WERI-Rb-1 (cell line): Measurements from ENCODE around the gene TNFAIP8L1.

Experiments used
- DNase-seq: peaks from one replicate; pipeline ENCODE4 v3.0.0-alpha.2; 2020
- H3K27ac ChIP-seq: fragments of 250-450 bp; sonication (Bioruptor Pico); 2 replicates; pipeline ENCODE4 v1.5.1; 2020; ENCODE audit warnings: mild to moderate bottlenecking, moderate library complexity
- H3K27me3 ChIP-seq: fragments of 250-450 bp; sonication (Bioruptor Pico); 2 replicates; pipeline ENCODE4 v1.5.1; 2021; ENCODE audit warnings: mild to moderate bottlenecking, low read depth, moderate library complexity; ENCODE audit not compliant: insufficient read depth, severe bottlenecking
- H3K36me3 ChIP-seq: fragments of 250-450 bp; sonication (Bioruptor Pico); 2 replicates; pipeline ENCODE4 v1.5.1; 2020; ENCODE audit warnings: mild to moderate bottlenecking, moderate library complexity
- H3K4me3 ChIP-seq: 2 replicates; pipeline ENCODE4 v1.5.1; 2011; ENCODE audit warnings: low read depth, mild to moderate bottlenecking, control low read depth, low read length
- H3K9me3 ChIP-seq: fragments of 250-450 bp; sonication (Bioruptor Pico); 2 replicates; pipeline ENCODE4 v1.5.1; 2021; ENCODE audit warnings: mild to moderate bottlenecking, moderate library complexity; ENCODE audit not compliant: severe bottlenecking
- TF ChIP-seq, protein P1 (sequence below): IDR thresholded peaks from 2 replicates; pipeline ENCODE4 v1.5.1; 2011; ENCODE audit warnings: low read depth, mild to moderate bottlenecking, control low read depth, inconsistent platforms, low read length

Gene TNFAIP8L1

DNA sequence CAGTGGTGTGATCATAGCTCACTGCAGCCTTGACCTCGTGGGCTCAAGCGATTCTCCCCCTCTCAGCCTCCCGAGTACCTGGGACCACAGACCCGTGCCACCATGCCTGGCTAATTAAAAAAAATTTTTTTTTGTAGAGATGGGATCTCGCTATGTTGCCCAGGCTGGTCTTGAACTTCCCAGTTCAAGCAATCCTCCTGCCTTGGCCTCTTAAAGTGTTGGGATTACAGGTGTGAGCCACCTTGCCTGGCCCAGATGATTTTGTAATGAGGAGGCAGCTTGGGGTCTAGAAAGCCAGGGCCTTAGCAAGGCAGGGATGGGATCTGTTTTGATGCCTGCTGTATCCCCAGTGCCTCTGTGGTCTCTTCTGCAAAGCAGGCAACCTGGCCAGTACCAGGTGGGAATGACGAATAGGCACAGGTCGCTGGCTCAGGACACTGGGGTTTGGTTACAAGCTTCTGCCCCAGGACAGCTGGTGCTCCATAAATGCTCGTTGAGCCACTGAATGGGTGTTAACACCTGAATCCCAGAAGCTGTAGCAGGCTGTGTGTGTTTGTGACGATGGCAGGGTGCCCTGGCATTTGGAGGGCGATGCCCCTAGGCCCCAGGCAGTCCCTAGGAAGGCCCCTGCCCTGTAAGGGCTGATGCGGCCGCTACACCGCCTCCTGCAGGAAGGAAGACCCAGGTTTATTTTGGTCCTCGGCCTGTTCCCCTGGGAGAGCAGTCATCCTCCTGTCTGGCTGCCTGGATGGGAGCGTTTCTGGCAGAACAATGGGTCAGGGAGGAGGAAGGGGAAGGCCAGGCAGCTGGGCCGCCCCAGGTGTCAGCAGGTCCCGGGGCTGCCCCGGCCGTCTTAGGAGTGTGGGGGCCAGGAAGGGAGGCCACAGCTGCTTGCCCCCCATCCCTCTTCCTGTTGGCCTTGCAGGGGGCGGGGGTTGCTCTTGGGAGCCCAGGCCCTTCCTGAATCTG is 8.6 kb downstream of the TNFAIP8L1 start:
- no peak for DNase-seq
- H3K9me3 ChIP-seq: no peaks in the 10 kb centered on the region
- H3K36me3 ChIP-seq: no peaks in the 10 kb centered on the region; the same call in 1 of the 2 replicates
- no peak overlapping the region for H3K27ac ChIP-seq
- H3K27me3 ChIP-seq: no peaks in the 10 kb centered on the region
- TF ChIP-seq, protein P1, sequence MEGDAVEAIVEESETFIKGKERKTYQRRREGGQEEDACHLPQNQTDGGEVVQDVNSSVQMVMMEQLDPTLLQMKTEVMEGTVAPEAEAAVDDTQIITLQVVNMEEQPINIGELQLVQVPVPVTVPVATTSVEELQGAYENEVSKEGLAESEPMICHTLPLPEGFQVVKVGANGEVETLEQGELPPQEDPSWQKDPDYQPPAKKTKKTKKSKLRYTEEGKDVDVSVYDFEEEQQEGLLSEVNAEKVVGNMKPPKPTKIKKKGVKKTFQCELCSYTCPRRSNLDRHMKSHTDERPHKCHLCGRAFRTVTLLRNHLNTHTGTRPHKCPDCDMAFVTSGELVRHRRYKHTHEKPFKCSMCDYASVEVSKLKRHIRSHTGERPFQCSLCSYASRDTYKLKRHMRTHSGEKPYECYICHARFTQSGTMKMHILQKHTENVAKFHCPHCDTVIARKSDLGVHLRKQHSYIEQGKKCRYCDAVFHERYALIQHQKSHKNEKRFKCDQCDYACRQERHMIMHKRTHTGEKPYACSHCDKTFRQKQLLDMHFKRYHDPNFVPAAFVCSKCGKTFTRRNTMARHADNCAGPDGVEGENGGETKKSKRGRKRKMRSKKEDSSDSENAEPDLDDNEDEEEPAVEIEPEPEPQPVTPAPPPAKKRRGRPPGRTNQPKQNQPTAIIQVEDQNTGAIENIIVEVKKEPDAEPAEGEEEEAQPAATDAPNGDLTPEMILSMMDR: peak; percentile 30; the same call in 1 of the 2 replicates
- no peak overlapping the region for H3K4me3 ChIP-seq

DNA sequence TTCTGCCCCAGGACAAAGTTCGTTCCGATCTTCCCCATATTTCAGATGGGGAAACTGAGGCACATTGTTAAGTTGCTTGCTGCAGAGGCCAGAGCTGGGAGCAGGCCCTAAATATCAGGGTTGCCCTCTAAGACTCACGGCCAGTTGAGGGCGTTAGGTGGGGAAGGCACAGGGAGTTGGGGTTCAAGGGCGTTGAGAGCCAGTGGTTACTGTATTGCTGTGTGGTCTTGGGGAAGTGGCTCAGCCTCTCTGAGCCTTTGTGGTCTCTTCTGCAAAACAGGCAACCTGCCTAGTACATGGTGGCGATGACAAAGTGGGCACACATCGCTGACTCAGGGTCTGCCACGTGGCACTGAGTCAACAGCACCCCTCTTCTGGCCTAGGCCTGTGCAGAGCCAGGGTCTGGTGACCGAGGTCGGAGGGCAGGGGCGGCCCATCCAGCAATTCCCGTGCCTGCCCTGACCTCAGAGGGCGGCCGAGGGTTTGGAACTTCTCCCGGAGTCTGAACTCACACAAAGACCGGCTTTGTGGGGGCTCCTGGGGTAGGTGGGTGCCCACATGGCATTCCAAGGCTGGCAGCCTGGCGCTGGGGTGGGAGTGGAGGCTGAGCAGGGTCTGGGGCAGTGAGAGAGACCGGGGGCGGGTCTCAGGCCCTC is 10.2 kb downstream of the TNFAIP8L1 start:
- no peaks in the 10 kb centered on the region for H3K27me3 ChIP-seq
- no peaks in the 10 kb centered on the region for H3K9me3 ChIP-seq
- H3K4me3 ChIP-seq: no peak overlapping the region
- no peak for DNase-seq
- H3K27ac ChIP-seq: no peak overlapping the region
- TF ChIP-seq, protein P1: no peak
- H3K36me3 ChIP-seq: peaks cover 1% of the 10 kb centered on the region; the same call in 1 of the 2 replicates

DNA sequence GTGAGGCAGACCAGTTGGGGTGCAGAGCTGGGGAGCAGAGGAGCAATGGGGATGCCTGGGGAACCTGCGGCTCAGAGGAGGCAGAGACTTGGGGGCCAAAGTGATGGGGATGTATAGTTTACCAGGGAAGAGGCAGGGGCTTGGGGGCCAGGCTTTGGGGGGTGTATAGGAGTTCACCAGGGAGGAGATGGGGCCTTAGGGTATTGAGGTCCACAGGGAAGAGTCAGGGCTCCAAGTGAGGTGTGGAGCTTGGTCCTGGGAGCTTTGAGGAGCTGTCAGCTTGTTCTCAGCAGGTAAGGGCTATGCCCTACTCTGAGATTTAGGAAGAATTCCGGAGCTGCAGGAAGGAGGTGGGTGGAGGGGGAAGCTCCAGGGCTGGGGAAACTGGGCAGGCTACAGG is 10.8 kb downstream of the TNFAIP8L1 start:
- Histone ChIP-seq H3K4me3 (no peak overlapping the region), H3K36me3 (peaks cover 8% of the 10 kb centered on the region; the same call in 1 of the 2 replicates), H3K9me3 (no peaks in the 10 kb centered on the region), H3K27ac (no peak overlapping the region), H3K27me3 (no peaks in the 10 kb centered on the region)
- TF ChIP-seq, protein P1: no peak
- DNase-seq: no peak

DNA sequence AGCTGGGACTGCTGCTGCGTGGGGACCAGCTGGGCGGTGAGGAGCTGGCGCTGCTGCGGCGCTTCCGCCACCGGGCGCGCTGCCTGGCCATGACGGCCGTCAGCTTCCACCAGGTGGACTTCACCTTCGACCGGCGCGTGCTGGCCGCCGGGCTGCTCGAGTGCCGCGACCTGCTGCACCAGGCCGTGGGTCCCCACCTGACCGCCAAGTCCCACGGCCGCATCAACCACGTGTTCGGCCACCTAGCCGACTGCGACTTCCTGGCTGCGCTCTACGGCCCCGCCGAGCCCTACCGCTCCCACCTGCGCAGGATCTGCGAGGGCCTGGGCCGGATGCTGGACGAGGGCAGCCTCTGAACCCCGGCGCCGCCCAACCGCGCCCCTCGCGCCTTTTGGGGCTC is 12.8 kb downstream of the TNFAIP8L1 start:
- H3K27ac ChIP-seq: no peak overlapping the region
- peaks cover 14% of the 10 kb centered on the region; the same call in 1 of the 2 replicates for H3K36me3 ChIP-seq
- H3K27me3 ChIP-seq: no peaks in the 10 kb centered on the region
- TF ChIP-seq, protein P1: no peak
- H3K4me3 ChIP-seq: no peak overlapping the region
- DNase-seq: no peak
- H3K9me3 ChIP-seq: no peaks in the 10 kb centered on the region

DNA sequence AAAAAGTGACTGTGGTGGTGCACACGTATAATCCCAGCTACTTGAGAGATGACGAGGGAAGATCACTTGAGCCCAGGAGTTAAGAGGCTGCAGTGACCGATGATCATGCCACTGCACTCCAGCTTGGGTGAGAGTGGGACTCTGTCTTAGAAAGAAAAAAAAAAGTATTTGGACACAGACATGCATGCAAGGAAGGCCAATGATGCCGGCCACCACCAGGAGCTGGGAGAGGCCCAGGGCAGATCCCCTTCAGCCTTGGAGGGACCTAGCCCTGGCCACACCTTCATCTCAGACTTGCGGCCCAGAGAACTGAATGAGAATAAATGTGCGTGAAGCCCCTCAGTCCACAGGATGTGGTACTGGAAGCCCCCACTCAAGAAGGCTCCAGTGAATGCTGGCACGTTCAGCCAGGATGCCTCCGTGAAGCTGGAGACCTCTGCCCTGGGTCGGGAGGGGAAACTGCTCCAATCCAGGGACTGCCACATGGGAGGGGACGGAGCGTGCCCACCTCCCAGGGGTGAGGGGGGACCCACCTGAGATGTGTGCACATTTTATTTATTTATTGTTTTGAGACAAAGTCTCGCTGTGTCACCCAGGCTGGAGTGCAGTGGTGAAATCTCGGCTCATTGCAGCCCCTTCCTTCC is 14.6 kb downstream of the TNFAIP8L1 start:
- DNase-seq: no peak
- H3K27ac ChIP-seq: no peak overlapping the region
- peaks cover 25% of the 10 kb centered on the region for H3K36me3 ChIP-seq
- H3K4me3 ChIP-seq: no peak overlapping the region
- TF ChIP-seq, protein P1: no peak
- no peaks in the 10 kb centered on the region for H3K9me3 ChIP-seq
- no peaks in the 10 kb centered on the region for H3K27me3 ChIP-seq
